Left hindlimb (tissue), 1 donor: Measurements from ENCODE around the gene DDX51.
"Not testable (repeated sequence)": the region's sequence is repeated elsewhere in the genome, so short reads cannot be mapped to it uniquely, and the experiment has no call there.

Experiments
- DNase-seq: peaks from one replicate; pipeline ENCODE4 v3.0.0-alpha.2; 2018

Gene DDX51

DNA sequence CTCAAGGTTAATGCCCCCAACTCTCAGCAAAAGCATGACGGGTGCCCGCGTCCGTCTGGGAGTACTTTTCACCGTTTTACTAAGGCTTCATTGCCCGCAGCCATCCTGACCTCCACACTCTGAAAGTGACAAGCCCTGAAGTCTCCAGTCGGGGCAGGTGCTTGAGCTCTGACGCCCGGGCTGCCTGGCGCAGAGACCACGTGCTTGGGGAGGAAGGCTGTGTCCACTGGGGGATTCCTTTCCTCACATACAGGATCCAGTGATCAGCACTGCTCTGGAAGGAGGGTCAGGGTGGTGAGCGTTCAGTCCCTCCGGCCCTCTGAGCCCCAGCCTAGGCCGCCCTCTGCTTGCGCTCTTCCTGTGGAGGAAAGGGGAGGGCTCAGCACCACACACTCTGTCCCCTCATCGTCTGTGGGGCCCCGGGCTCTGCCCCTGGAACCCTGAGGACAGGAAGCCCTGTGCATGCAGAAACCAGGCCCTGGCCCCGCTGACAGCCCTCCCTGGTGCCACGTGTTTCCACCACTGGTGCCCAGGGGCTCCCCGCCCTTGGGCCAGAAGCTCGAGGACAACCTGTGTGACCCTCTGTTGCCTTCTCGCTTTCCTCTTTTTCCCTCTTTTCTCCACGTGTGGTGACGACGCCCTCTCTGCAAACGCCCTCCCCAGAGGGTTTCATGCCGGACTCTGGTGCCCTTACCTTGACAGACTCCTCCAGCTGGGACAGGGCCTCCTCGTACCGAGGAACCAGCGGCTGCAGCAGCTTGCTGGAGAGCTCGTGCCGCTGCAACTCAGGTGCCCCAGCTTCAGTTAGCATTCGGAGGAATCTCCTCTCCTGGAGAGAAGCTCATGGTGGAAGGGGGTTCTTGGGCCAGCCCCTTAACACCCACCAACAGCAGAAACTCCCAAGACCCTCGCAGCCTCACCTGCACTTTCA, 4.9 kb downstream of the DDX51 start:
- no peak for DNase-seq

DNA sequence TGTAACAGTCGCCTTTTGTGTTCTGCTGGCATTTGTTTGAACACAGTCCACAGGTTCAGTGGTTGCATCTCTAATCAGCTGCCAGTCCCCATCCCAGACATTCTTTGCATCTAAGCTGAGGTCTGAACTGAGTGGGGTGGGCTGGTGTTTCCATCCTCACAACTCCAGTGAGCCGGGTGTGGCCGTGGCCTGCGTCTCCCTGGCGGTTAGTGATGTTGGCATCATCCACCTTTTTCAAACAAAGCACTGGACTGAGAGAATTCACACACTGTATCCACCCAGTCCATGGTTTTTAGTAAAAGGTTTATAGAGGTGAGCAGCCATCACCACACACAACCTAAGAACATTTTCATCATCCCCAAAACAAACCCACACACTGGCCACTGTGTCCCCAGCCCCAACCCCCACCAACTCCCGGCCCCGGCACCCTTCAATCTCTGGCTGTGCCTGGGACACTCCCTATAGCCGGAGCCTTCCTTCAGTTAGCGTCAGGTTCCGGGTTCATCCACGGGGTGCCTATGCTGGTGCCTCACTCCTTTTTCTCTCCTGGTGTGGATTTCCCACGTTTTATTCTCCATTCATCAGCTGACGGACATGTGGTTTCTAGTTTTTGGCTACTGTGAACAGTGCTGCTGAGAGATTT, 6.5 kb downstream of the DDX51 start:
- no peak for DNase-seq

DNA sequence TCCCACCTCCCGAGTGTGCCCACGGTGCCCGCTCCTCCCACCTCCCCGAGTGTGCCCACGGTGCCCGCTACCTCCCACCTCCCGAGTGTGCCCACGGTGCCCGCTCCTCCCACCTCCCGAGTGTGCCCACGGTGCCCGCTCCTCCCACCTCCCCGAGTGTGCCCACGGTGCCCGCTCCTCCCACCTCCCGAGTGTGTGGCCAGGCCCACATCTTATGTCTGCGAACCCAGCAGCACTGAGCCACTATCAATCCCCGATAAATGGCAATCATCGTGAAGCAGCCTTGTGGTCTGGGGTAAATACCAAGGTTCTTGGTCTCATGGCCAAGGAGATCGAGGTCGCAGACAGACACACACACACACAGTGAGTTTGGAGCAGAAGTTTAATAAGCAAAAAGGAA, 7.9 kb downstream of the DDX51 start:
- not testable (repeated sequence) for DNase-seq

DNA sequence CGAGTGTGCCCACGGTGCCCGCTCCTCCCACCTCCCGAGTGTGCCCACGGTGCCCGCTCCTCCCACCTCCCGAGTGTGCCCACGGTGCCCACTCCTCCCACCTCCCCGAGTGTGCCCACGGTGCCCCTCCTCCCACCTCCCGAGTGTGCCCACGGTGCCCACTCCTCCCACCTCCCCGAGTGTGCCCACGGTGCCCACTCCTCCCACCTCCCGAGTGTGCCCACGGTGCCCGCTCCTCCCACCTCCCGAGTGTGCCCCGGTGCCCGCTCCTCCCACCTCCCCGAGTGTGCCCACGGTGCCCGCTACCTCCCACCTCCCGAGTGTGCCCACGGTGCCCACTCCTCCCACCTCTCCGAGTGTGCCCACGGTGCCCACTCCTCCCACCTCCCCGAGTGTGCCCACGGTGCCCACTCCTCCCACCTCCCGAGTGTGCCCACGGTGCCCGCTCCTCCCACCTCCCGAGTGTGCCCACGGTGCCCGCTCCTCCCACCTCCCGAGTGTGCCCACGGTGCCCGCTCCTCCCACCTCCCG, 9.4 kb downstream of the DDX51 start:
- DNase-seq: not testable (repeated sequence)

DNA sequence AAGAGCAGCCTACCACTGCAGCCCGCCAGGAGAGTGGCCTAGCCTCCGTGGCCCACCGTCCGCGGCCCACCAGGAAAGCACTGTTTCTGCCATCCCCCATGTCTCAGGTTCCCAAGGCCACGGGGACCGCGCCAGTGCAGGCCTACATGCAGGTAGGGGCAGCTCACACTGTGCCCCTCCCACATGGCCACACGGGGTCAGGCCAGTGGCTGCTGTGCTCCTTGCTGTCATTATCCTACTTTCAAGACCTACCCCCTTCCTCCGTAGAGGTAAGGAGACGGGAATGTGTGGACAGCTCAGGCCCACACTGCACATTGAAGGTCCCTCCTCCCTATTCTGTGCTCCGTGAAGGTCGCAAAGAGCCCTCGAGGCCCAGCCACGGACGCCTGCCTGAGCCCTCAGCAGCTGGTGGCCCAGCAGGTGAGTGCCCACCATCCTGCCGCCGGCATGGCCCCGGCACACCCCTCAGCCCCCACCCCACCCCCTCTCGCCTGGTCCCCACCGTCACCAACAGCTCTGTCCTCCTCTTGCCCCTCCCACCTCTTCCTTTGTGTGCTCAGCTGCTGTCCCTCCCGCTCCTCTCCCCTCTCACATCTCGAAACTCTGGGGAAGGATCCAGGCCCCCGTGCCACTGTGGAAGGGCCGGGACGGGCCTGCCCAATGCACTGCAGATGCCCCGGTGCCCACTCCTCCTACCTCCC, 10.0 kb downstream of the DDX51 start:
- DNase-seq: no peak

DNA sequence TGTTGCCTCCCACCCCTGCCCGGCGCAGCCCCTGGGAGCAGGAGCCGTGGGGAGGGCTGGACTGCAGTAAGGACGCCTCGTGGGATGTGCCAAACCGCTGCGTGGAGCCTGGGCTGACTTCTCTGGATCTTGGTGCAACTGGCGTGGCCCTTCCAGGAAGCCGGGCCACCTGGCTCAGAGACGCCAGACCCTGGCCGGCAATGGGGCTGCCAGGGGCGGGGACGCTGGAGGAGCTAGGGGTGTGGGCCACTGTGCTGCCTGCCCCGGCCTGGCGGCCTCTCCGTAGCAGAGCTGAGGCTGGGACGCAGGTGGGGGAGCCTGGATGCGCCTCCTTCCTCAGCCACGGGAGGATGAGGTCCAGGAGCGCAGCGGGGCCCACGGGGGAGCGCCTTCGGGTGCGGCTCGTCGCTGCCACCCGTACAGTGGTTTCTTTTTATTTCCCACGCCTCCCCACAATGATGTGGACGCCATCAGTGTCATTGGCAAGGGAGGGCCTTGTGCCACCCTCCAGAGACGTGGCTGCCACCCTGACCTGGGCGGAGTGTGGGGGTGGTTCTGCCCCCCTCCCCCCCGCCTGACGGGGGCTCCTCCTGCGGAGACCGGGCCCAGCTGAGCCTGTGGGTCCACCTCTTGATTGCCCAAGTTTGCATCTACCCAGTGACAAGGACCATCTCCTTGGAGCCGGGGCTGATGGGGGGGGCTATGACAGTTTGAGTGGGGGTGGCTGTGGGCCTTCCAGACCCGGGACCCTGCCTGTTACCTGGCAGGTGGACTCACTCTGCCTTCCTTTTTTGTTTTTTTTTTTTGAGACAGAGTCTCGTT, 11.3 kb downstream of the DDX51 start:
- DNase-seq: no peak

DNA sequence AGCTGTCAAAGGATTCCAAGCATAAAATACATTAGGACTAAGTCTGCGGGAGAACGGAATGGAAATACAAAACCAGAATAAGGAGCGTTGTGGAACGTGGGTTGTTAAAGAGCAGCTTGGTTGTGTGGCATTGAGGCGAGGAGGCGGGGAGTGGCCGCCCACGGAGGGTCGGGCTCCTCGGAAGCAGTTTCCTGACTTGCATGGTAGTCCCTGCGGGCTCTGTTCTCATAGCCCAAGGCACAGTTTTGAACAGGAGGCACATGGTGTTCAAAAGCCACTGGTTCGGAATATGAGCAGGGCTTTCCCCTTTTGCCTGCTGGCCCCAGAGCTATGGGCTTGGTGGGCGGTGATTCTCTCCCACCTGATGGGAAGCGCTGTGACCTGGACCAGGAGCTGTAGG, 12.2 kb downstream of the DDX51 start:
- DNase-seq: no peak

DNA sequence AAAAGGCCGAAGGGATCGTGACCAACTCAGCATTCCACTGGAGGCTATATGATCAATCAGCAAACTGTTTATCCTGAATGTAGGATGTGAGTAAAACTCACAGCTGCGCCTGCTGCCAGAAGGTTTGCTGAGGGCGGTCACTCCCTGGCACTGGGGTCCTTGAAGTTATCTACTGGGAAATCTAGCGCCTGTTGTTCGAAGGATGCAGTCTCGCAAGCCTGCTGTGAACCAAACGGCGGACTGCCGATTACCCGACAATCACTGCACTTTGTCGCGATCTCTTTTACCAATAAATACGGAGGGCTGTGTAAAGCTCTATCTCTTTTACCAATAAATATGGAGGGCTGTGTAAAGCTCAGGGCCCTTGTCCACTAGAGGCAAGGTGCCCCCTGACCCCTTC, 12.9 kb downstream of the DDX51 start:
- no peak for DNase-seq

DNA sequence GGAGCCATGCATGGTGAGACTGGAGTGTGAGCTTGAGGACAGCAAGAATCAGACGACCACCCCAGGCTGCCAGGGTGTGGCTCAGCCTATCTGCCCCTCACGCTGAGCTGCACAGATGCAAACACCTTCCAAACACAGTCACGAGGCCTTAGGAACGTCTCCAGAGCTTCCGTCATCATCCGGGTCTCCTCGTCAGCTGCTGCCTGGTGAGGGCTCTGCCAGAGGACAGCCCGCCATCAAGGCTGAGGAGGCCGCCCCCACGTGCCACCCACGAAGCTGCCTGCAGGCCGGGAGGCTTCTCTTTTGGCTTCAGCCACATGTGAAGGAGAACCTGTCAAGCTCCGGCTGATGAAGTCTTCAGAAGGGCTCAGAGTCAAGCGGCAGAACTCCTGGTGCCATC, 13.4 kb downstream of the DDX51 start:
- DNase-seq: no peak

DNA sequence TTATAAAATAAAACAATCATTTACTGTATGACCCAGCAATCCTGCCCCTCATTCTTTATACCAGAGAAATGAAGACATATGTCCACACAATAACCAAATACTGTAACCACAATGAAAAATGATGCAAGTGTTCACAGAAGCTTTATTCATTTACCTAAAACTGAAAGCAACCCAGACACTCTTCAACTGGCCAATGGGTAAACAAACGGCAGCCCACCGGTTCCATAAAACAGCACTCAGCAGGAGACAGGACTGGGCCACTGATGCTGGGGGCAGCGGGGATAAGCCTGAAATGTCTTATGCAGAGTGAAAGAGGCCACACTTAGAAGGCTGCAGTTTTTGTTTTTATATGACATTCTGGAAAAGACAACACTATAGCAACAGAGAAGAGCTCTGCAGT, 15.1 kb downstream of the DDX51 start:
- DNase-seq: no peak

DNA sequence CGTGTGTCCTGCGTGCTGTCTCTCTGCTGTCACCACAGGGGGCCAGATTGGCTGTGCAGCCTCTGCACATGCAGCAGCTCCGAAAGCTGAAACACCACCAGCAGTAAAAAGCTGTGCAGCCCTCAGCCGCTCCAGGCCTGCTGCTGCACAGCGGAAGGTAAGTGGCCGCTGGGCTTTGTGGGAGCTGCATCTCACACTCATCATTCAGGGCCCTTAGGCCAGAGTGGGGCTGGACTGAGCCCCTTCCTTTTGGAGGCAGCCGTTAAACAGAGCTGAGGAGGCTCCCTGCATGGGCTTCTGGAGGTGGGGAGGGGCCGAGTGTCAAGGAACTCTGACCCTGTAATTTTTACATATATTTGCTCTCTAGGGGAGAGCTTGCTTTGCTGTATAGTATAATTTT, 17.1 kb downstream of the DDX51 start:
- DNase-seq: no peak

DNA sequence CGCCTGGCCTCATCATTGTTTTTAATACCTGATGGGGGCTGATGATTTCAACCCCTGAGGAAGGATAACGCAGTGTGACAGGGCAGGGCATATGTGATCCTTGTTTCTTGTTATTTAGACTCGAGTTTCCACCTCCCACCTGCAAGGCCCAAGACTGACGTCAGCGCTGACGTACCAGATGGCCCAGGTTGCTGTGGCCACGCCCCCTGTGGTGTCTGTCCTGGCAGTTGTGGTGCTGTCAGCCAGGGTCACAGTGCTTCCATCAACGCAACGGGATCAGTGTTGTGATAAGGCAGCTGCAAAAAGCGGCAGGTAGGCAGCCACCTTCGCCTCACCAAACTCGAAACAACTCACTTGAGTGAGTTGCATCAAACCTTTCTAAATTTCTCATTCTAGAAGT, 18.4 kb downstream of the DDX51 start:
- DNase-seq: no peak

DNA sequence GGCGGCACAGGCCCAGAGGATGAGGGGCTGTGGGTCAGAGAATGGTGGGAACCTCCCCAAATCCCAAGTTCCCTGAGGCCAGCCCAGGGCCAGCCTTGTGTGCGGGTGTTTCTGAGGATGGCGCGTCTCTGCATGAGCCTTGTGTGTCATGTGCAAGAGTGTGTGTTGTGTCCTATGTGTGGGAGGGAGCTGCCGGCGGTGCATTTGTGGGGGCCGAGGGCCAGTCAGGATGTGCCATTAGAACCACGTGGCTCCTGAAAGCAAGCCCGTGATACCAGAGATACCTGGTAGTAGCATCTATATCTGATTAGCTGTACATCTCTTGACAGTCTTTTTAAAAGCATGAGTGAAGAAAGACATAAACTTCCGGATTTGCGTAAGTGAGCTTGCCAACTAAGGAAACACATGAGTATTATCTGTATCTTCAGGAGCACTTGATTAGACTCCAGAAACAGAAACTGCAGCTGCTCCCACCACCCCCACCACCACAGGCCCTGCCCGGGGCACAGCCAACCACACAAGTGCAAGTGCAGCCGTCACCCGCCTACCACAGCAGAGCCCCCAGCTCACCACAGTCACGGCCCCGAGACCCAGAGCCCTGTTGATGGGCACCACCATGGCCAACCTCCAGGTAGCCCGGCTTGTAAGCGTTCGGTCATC, 19.2 kb downstream of the DDX51 start:
- DNase-seq: no peak

DNA sequence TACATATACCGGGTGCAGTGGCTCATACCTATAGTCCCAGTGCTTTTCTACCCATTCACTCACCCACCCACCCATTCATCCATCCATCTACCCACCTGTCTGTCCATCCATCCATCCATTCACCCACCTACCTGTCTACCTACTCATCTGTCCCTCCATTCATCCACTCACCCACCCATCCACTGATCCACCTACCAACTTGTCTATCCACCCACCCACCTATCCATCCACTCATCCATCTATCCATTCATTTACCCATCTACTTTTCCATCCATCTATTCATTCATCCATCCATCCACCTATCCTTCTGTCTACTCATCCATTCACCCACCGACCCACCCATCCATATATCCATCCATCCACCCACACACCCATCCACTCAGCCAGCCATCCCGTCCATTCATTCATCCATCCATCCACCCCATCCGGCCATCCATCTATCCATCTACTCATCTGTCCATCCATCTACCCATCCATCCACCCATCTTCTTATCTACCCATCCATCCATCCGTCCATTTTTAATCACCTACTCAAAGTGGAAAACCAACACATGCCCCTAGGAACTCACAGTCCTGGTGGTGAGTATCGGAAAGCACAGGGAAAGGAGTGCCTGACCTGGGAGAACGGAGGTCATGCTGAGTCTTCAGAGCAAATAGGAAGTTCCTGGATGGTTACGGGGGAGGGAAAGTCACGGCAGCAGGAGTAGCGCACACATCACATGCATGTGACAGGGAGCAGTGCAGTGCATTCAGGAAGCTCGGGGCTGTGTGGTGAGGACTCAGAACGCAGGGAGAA, 20.0 kb downstream of the DDX51 start:
- DNase-seq: no peak

DNA sequence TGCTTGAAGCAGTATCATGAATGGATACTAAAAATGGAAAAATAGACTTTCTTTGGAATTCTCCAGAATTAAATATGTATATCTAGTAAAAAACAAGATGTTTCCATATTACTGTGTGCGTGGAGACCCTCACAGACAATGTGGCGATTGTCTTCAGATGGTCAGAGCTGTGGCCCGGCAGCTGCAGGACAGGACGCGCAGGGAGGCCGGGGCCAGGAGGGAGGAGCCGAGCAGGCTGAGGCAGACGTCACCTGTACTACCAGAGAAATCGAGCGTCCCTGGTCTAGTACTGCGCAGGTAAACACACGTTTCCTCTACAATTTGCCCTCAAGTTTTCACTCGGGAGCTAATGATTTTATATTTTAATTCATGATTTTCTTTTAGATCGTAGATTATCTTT, 22.8 kb downstream of the DDX51 start:
- no peak for DNase-seq

DNA sequence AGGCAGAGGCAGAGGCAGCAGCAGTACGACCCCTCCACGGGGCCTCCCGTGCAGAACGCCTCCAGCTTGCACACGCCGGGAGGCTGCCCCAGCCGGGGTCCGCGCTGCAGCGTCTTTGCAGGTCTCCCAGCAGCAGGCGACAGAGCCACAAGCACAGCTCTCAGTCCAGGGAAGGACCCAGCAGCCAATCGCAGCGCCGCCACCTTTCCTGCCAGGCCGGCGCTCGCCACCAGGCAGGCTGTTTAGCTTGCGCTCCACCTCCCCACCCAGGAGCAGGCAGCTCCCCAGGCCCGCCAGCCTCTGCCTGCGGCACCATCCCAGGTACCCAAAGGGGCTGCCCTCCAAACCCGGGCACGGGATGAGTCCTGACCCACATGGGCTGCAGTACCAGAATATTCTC, 25.2 kb downstream of the DDX51 start:
- no peak for DNase-seq

DNA sequence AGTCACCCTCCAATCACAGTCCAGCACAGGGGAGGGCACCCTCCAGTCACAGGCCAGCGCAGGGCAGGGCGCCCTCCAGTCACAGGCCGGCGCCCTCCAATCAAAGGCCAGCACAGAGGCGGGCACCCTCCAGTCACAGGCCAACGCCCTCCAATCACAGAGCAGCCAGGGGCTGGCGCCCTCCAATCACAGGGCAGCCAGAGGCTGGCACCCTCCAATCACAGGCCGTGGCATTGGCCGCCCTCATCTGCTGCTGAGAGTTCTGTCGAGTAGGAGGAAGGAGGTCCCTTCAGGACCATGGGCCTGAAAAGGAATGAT, 26.6 kb downstream of the DDX51 start:
- no peak for DNase-seq

DNA sequence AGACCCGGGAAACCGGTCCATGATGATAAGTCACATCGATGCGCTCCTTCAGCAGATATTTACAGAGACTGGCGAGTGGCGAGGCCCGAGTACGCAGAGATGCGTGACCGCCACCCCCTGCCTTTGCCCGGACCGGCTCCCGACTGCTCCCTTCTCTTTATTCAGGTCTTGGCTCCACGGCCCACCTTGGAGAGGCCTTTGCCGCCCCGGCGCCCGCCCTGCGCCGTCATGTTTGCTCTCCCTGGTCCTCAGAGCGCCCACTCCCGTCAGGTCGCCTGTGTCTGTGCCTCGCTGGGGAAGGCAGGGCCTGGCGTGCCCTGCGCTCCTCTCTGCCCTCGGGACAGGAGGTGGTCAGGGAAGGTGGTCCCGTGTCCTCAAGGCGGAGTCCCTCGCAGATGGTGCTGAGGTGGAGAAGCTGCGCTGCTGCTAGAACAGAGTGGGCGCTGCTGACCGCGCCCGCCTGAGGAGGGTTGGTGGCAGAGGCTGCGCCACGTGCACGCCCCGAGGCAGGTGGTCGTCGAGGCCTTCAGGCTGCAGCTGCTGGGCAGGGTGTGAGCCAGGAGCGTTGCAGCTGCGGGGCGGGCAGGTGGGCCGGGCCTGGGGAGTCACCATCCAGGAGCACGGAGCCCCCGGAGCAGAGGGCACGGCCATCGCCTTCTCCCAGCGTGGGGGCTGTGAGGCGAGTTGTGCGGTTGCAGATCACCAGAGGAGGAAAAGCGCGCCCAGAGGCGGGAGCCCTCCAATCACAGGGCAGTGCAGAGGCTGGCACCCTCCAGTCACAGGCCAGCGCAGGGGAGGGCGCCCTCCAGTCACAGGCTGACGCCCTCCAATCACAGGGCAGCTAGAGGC, 27.2 kb downstream of the DDX51 start:
- DNase-seq: no peak

DNA sequence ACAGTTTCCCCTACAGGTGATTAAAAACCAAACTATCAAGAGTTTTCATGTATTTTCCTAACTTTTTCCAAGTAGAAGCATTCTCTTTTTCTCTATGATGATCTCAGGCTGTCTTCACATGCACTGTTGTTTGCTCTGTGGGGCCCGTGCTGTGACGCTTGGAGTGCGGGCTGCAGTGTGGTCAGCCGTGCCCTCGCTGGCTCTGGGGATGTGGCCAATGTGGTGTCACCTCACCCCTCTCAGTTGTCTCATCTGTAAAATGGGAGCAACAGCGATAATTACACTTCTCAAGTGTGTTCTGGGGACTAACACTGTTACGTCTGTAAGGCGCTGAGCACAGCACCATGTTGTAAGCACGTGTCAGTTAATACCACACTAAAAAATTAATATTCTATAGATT, 28.6 kb downstream of the DDX51 start:
- DNase-seq: no peak

DNA sequence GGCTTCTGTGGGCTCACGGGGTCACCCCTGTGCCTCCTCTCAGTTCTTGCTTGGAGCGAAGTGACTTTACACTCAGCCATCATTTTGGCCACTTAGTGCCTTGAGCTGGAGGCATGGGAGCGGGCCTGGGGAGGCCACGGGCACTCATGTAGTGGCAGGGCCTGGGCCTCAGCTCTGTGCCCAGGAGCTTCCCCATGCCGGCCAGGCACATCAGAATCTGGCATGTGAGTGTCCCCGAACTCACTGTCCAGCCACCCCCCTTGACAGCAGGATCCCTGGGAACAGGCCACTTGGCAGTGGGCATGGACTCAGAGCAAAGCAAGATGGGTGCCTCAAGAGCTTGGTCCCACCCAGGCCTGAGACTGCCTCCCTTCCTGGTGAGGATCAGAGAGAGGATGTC, 29.5 kb downstream of the DDX51 start:
- DNase-seq: no peak
